Loucy (cell line): Measurements from ENCODE around the gene PUS10.

Experiments
- H2AFZ ChIP-seq: fragments of 200-600 bp; sonication (generic); 2 replicates; pipeline ENCODE4 v1.6.0; 2016; ENCODE audit warnings: antibody characterized with exemption, mild to moderate bottlenecking, low read length, moderate library complexity
- H3F3A ChIP-seq: fragments of 200-600 bp; 2 replicates; pipeline ENCODE4 v1.6.0; 2016; ENCODE audit warnings: antibody characterized with exemption, low read depth, mild to moderate bottlenecking
- H3K27me3 ChIP-seq: fragments of 200-600 bp; sonication (generic); 2 replicates; pipeline ENCODE4 v1.6.1; 2014; ENCODE audit warnings: low read length, mild to moderate bottlenecking; ENCODE audit not compliant: insufficient read depth, poor library complexity, severe bottlenecking
- H3K36me3 ChIP-seq: fragments of 200-600 bp; sonication (generic); 2 replicates; pipeline ENCODE4 v1.6.1; 2016; ENCODE audit warnings: low read length; ENCODE audit not compliant: insufficient read depth
- H3K4me1 ChIP-seq: fragments of 200-600 bp; sonication (generic); 2 replicates; pipeline ENCODE4 v1.5.1; 2014; ENCODE audit warnings: low read length, mild to moderate bottlenecking; ENCODE audit not compliant: insufficient read depth, poor library complexity, severe bottlenecking
- H3K4me2 ChIP-seq: fragments of 200-600 bp; sonication (generic); 2 replicates; pipeline ENCODE4 v1.6.0; 2014; ENCODE audit warnings: antibody characterized with exemption, low read length, low read depth, mild to moderate bottlenecking; ENCODE audit not compliant: poor library complexity, severe bottlenecking
- H3K4me3 ChIP-seq: fragments of 200-600 bp; sonication (generic); 2 replicates; pipeline ENCODE4 v1.5.1; 2014; ENCODE audit warnings: low read length, mild to moderate bottlenecking, mixed read lengths; ENCODE audit not compliant: poor library complexity, severe bottlenecking
- H3K79me2 ChIP-seq: fragments of 200-600 bp; sonication (generic); 2 replicates; pipeline ENCODE4 v1.6.1; 2014; ENCODE audit warnings: low read length; ENCODE audit not compliant: insufficient read depth
- H3K9ac ChIP-seq: fragments of 200-600 bp; sonication (generic); 2 replicates; pipeline ENCODE4 v1.6.0; 2014; ENCODE audit warnings: mild to moderate bottlenecking, low read depth, low read length, moderate library complexity; ENCODE audit not compliant: poor library complexity, severe bottlenecking
- H3K9me2 ChIP-seq: fragments of 200-600 bp; sonication (generic); replicated peaks from 2 replicates; pipeline ENCODE4 v1.6.1; 2016; ENCODE audit warnings: low read depth, low read length, mixed read lengths
- H3K9me3 ChIP-seq: fragments of 200-600 bp; sonication (generic); 2 replicates; pipeline ENCODE4 v1.6.1; 2014; ENCODE audit warnings: mild to moderate bottlenecking, antibody characterized with exemption, low read length, low read depth; ENCODE audit not compliant: insufficient read depth
- H4K20me1 ChIP-seq: fragments of 200-600 bp; sonication (generic); 2 replicates; pipeline ENCODE4 v1.6.0; 2014; ENCODE audit warnings: antibody characterized with exemption, low read length, mild to moderate bottlenecking; ENCODE audit not compliant: insufficient read depth, poor library complexity, severe bottlenecking
- EZH2phosphoT487 ChIP-seq: fragments of 200-600 bp; IDR thresholded peaks from 2 replicates; pipeline ENCODE4 v1.6.1; 2018; ENCODE audit warnings: antibody characterized with exemption, mild to moderate bottlenecking, moderate library complexity, borderline replicate concordance
- TF ChIP-seq, protein P1 (sequence below): fragments of 200-600 bp; sonication (generic); conservative IDR thresholded peaks from 2 replicates; pipeline ENCODE4 v1.5.1; 2014; ENCODE audit warnings: mild to moderate bottlenecking, antibody characterized with exemption, low read length

The PUS10 gene

GRCh38 chr2:61018798-61019197 is 743 bp upstream of the PUS10 start:
- Histone ChIP-seq H3K36me3 (peaks cover 3% of the 10 kb centered on the region; the same call in 1 of the 2 replicates), H3F3A (no peaks in the 10 kb centered on the region), H3K4me1 (peaks cover 25% of the 10 kb centered on the region), H3K4me3 (peak overlapping the region; percentile 96), H2AFZ (no peak overlapping the region; the same call in 1 of the 2 replicates), H4K20me1 (peaks cover 37% of the 10 kb centered on the region), H3K9me2 (no peaks in the 10 kb centered on the region), H3K27me3 (no peaks in the 10 kb centered on the region), H3K4me2 (peak overlapping the region; percentile 99), H3K9me3 (no peaks in the 10 kb centered on the region), H3K9ac (peak overlapping the region; percentile 82), H3K79me2 (peaks cover 74% of the 10 kb centered on the region)
- TF ChIP-seq, protein P1, sequence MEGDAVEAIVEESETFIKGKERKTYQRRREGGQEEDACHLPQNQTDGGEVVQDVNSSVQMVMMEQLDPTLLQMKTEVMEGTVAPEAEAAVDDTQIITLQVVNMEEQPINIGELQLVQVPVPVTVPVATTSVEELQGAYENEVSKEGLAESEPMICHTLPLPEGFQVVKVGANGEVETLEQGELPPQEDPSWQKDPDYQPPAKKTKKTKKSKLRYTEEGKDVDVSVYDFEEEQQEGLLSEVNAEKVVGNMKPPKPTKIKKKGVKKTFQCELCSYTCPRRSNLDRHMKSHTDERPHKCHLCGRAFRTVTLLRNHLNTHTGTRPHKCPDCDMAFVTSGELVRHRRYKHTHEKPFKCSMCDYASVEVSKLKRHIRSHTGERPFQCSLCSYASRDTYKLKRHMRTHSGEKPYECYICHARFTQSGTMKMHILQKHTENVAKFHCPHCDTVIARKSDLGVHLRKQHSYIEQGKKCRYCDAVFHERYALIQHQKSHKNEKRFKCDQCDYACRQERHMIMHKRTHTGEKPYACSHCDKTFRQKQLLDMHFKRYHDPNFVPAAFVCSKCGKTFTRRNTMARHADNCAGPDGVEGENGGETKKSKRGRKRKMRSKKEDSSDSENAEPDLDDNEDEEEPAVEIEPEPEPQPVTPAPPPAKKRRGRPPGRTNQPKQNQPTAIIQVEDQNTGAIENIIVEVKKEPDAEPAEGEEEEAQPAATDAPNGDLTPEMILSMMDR: no peak
- TF ChIP-seq EZH2phosphoT487: no peak

DNA sequence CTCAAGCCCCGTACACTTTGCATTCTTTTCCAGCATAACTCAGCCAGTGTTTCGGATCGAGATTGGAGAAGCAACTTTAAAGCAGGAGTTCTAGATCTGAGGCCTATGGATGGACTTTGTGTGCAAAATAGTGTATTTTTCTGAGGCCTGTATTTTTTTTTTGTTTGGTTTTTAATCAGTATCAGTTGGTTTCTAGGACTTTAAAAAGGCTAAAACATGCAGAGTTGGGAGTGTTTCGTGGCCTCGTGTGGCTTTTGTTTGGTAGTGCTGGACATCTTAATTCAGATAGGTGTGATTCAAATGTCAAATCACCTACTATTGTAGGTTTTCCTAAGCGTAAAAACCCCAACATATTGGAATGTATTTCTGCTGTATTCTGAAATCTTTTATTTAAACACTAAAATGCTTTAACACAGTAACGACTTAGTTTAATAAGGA is 282 bp upstream of the PUS10 start:
- H3K27me3 ChIP-seq: no peaks in the 10 kb centered on the region
- H4K20me1 ChIP-seq: peaks cover 34% of the 10 kb centered on the region
- peak overlapping the region; percentile 96 for H3K4me3 ChIP-seq
- peaks cover 25% of the 10 kb centered on the region for H3K4me1 ChIP-seq
- peak overlapping the region; percentile 82 for H3K9ac ChIP-seq
- H3K36me3 ChIP-seq: peaks cover 3% of the 10 kb centered on the region; the same call in 1 of the 2 replicates
- H3K9me2 ChIP-seq: no peaks in the 10 kb centered on the region
- H3F3A ChIP-seq: no peaks in the 10 kb centered on the region
- peaks cover 69% of the 10 kb centered on the region for H3K79me2 ChIP-seq
- H3K4me2 ChIP-seq: peak overlapping the region; percentile 99
- H2AFZ ChIP-seq: peak overlapping the region; percentile 98; the same call in 1 of the 2 replicates
- TF ChIP-seq EZH2phosphoT487: no peak
- TF ChIP-seq, protein P1: no peak
- H3K9me3 ChIP-seq: no peaks in the 10 kb centered on the region

DNA sequence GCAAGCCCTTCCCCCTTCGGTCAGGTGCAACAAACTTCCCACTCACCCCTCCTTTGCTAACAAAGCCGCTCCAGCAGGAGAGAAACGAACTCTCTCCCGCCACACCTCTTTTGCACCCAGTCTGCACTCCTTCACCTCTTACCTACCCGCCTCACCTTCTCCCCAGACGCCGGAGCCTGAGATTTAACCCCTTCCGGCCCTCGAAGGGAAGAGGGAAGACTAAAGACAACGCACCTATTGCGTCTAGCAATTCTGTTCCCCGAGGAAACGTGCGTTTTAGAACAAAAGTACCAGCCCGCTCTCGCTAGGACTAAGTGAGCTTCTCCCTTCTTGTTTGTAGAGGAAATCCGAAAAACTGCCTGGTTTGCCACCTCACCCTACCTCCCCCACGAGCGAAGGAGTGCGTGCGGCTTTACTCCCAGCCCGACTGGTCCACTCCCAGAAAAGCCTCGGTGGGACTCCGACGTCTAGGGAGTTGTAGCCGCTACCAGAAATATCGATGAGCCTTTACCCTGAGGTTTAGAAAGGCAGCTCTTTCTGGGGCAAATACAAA is 976 bp downstream of the PUS10 start:
- H3K79me2 ChIP-seq: peaks cover 56% of the 10 kb centered on the region
- H3F3A ChIP-seq: no peaks in the 10 kb centered on the region

More for the DNA sequence above, 976 bp downstream of the PUS10 start:
- Histone ChIP-seq H4K20me1 (peaks cover 26% of the 10 kb centered on the region), H2AFZ (peak overlapping the region; percentile 98), H3K27me3 (no peaks in the 10 kb centered on the region), H3K36me3 (no peaks in the 10 kb centered on the region), H3K4me3 (peak overlapping the region; percentile 96), H3K9ac (peak overlapping the region; percentile 82), H3K4me2 (peak overlapping the region; percentile 99), H3K4me1 (peaks cover 25% of the 10 kb centered on the region), H3K9me3 (no peaks in the 10 kb centered on the region), H3K9me2 (no peaks in the 10 kb centered on the region)
- no peak for TF ChIP-seq EZH2phosphoT487
- TF ChIP-seq, protein P1: no peak
